ENCODE results near the gene DSP. TPM values are rescaled to one million over a fixed set of nuclear protein-coding genes. Genes with fewer than 3 reads are reported as not detected.

Gene DSP
- total and polyA plus RNA-seq, 2 experiments from 2014 or later = 76.4 to 108 TPM

DNA sequence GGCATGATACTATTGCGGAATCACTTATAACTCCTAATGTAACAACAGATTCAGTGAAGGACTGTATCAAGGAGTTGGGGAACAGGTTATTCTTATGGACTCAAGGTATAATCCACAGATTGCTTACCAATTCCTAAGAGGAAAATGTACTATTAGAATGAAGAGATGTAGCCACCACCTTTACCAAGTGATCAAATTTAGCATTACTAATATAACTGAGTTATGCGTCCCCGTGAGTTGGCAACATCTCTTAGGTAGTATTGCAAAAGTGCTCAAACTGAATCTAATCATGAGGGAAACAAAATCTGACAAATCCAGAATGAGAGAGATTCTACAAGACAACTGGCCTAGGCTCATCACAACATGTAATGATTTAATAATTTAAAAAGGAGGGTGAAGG lies 47.8 kb downstream of the DSP start:
- in situ Hi-C loops (cut with MboI) = no loop called here
- H3K9me2 ChIP-seq (ENCODE audit: insufficient read depth) = no peaks in the 10 kb centered on the region
- WGBS, 2 experiments (ENCODE audit: low coverage in 1 of 2, low lambda C conversion rate in 2 of 2, missing lambda C conversion rate in 2 of 2) = 51 to 55% methylated on average over 3 of the region's 3 CpGs
- DNase-seq = peak; percentile 66
- TF ChIP-seq EZH2 (IDR thresholded peaks at IDR 0.05; ENCODE audit: insufficient read depth, poor library complexity, severe bottlenecking) (no peak), EZH2phosphoT487 (IDR thresholded peaks at IDR 0.05; ENCODE audit: insufficient read depth, low read depth) (no peak)
- H3K27ac ChIP-seq = peak overlapping the region; percentile 78
- no peaks in the 10 kb centered on the region for H3K9me3 ChIP-seq (ENCODE audit: low read depth)
- H3K79me2 ChIP-seq (ENCODE audit: insufficient read depth) = peaks cover 43% of the 10 kb centered on the region
- H3K9ac ChIP-seq = peak overlapping the region; percentile 85
- H3K4me2 ChIP-seq (ENCODE audit: unreplicated experiment) = peak overlapping the region; percentile 93
- no peaks in the 10 kb centered on the region for H3K27me3 ChIP-seq (replicated peaks; ENCODE audit: insufficient read depth)
- H2AFZ ChIP-seq = peak overlapping the region; percentile 92
- H3F3A ChIP-seq (ENCODE audit: insufficient read depth) = peaks cover 37% of the 10 kb centered on the region
- H4K20me1 ChIP-seq (ENCODE audit: insufficient read depth) = no peaks in the 10 kb centered on the region; the same call in 1 of the 2 replicates
- H3K4me1 ChIP-seq (ENCODE audit: insufficient read depth) = peaks cover 34% of the 10 kb centered on the region
- peak overlapping the region; percentile 99 for H3K4me3 ChIP-seq
- H3K36me3 ChIP-seq (ENCODE audit: low read depth) = peaks cover 21% of the 10 kb centered on the region

GRCh38 chr6:7589949-7590917 lies 48.8 kb downstream of the DSP start, which contains the start of gene SNRNP48:
Gene SNRNP48 (plus strand): TSS chr6:7590198. CDS start chr6:7590258, 60 bp downstream.
- WGBS, 2 experiments (ENCODE audit: low coverage in 1 of 2, low lambda C conversion rate in 2 of 2, missing lambda C conversion rate in 2 of 2) = 1 to 2% methylated on average over 51 to 53 of the region's 72 CpGs

GRCh38 chr6:7590918-7591302 lies 49.4 kb downstream of the DSP start:
- Histone ChIP-seq H3K27me3 (replicated peaks; ENCODE audit: insufficient read depth) (no peaks in the 10 kb centered on the region), H3K4me3 (peak overlapping the region; percentile 99), H3K9ac (peak overlapping the region; percentile 85), H3K9me2 (ENCODE audit: insufficient read depth) (no peaks in the 10 kb centered on the region), H3K4me1 (ENCODE audit: insufficient read depth) (peaks cover 34% of the 10 kb centered on the region), H3F3A (ENCODE audit: insufficient read depth) (peaks cover 37% of the 10 kb centered on the region), H3K9me3 (ENCODE audit: low read depth) (no peaks in the 10 kb centered on the region), H2AFZ (peak overlapping the region; percentile 92), H3K79me2 (ENCODE audit: insufficient read depth) (peaks cover 55% of the 10 kb centered on the region), H3K36me3 (ENCODE audit: low read depth) (peaks cover 22% of the 10 kb centered on the region), H4K20me1 (ENCODE audit: insufficient read depth) (no peaks in the 10 kb centered on the region; the same call in 1 of the 2 replicates), H3K27ac (peak overlapping the region; percentile 78), H3K4me2 (ENCODE audit: unreplicated experiment) (peak overlapping the region; percentile 93)
- DNase-seq = peak; percentile 61
- in situ Hi-C loops (cut with MboI) = no loop called here
- WGBS, 2 experiments (ENCODE audit: low coverage in 1 of 2, low lambda C conversion rate in 2 of 2, missing lambda C conversion rate in 2 of 2) = 12 to 19% methylated on average over 10 of the region's 10 CpGs
- TF ChIP-seq EZH2phosphoT487 (IDR thresholded peaks at IDR 0.05; ENCODE audit: insufficient read depth, low read depth) (no peak), EZH2 (IDR thresholded peaks at IDR 0.05; ENCODE audit: insufficient read depth, poor library complexity, severe bottlenecking) (no peak)

More at GRCh38 chr6:7589949-7590917, 48.8 kb downstream of the DSP start, which contains the start of gene SNRNP48:
- H4K20me1 ChIP-seq (ENCODE audit: insufficient read depth) = no peaks in the 10 kb centered on the region; the same call in 1 of the 2 replicates
- TF ChIP-seq EZH2 (IDR thresholded peaks at IDR 0.05; ENCODE audit: insufficient read depth, poor library complexity, severe bottlenecking) (no peak), EZH2phosphoT487 (IDR thresholded peaks at IDR 0.05; ENCODE audit: insufficient read depth, low read depth) (no peak)
- peak within 1 kb of the TSS; percentile 78 for H3K27ac ChIP-seq
- peaks cover 37% of the 10 kb centered on the region for H3F3A ChIP-seq (ENCODE audit: insufficient read depth)
- in situ Hi-C loops (cut with MboI) = no loop called here
- peak within 1 kb of the TSS; percentile 99 for H3K4me3 ChIP-seq
- H3K9me2 ChIP-seq (ENCODE audit: insufficient read depth) = no peaks in the 10 kb centered on the region
- peak within 1 kb of the TSS; percentile 93 for H3K4me2 ChIP-seq (ENCODE audit: unreplicated experiment)
- H3K27me3 ChIP-seq (replicated peaks; ENCODE audit: insufficient read depth) = no peaks in the 10 kb centered on the region
- H3K9ac ChIP-seq = peak within 1 kb of the TSS; percentile 85
- peak; percentile 98 for DNase-seq
- H3K79me2 ChIP-seq (ENCODE audit: insufficient read depth) = peaks cover 49% of the 10 kb centered on the region
- H3K4me1 ChIP-seq (ENCODE audit: insufficient read depth) = peaks cover 34% of the 10 kb centered on the region
- peaks cover 21% of the 10 kb centered on the region for H3K36me3 ChIP-seq (ENCODE audit: low read depth)
- H2AFZ ChIP-seq = peak within 1 kb of the TSS; percentile 92
- H3K9me3 ChIP-seq (ENCODE audit: low read depth) = no peaks in the 10 kb centered on the region

- in situ Hi-C loops (cut with MboI) = no loop called here
- WGBS, 2 experiments (ENCODE audit: low coverage in 1 of 2, low lambda C conversion rate in 2 of 2, missing lambda C conversion rate in 2 of 2) = 97 to 99% methylated on average over 5 of the region's 5 CpGs
- peak overlapping the region; percentile 93 for H3K4me2 ChIP-seq (ENCODE audit: unreplicated experiment)
Observed at GRCh38 chr6:7591770-7592169, 50.3 kb downstream of the DSP start.

More at GRCh38 chr6:7591770-7592169, 50.3 kb downstream of the DSP start:
- peaks cover 64% of the 10 kb centered on the region for H3K79me2 ChIP-seq (ENCODE audit: insufficient read depth)
- no peaks in the 10 kb centered on the region for H3K27me3 ChIP-seq (replicated peaks; ENCODE audit: insufficient read depth)
- no peak overlapping the region for H3K27ac ChIP-seq
- H4K20me1 ChIP-seq (ENCODE audit: insufficient read depth) = no peaks in the 10 kb centered on the region; the same call in 1 of the 2 replicates
- H3K9me2 ChIP-seq (ENCODE audit: insufficient read depth) = no peaks in the 10 kb centered on the region
- H3F3A ChIP-seq (ENCODE audit: insufficient read depth) = peaks cover 29% of the 10 kb centered on the region
- H3K36me3 ChIP-seq (ENCODE audit: low read depth) = peaks cover 22% of the 10 kb centered on the region
- DNase-seq = no peak
- peak overlapping the region; percentile 99 for H3K4me3 ChIP-seq
- no peak overlapping the region for H2AFZ ChIP-seq
- no peaks in the 10 kb centered on the region for H3K9me3 ChIP-seq (ENCODE audit: low read depth)
- H3K9ac ChIP-seq = peak overlapping the region; percentile 85; the same call in 1 of the 2 replicates
- TF ChIP-seq EZH2phosphoT487 (IDR thresholded peaks at IDR 0.05; ENCODE audit: insufficient read depth, low read depth) = no peak
- TF ChIP-seq EZH2 (IDR thresholded peaks at IDR 0.05; ENCODE audit: insufficient read depth, poor library complexity, severe bottlenecking) = no peak
- H3K4me1 ChIP-seq (ENCODE audit: insufficient read depth) = peaks cover 34% of the 10 kb centered on the region
